Measurements from ENCODE around the gene PPP1R7.

DNA sequence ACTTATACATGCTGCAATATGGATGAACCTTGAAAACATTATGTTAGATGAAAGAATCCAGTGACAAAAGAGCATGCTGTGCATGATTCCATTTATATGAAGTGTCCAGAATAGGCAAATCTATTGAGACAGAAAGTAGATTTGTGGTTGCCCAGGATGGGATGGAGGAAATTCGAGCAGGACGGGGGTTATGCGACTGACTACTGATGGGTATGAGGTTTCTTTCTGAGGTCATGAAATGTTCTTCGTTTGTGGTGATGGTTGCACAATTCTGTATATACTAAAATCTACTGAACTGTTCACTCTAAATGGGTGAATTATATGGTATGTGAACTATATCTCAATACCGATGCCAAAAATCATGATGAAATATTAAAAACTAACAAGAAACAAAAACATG, 29.3 kb upstream of the PPP1R7 start:
- no peak for TF ChIP-seq EP300 (IDR thresholded peaks at IDR 0.05)
- TF ChIP-seq POLR2A (IDR thresholded peaks at IDR 0.05; ENCODE audit: low read depth): no peak
- TF ChIP-seq CTCF (IDR thresholded peaks at IDR 0.05): no peak
- no peak for TF ChIP-seq POLR2AphosphoS5 (IDR thresholded peaks at IDR 0.05)

Data from esophagus muscularis mucosa (tissue), 4 donors.